Ovary (tissue), 9 donors: ENCODE measurements around the gene SNX8. TPM values are rescaled to one million over a fixed set of nuclear protein-coding genes. Genes with fewer than 3 reads are reported as not detected.

Experiments
- DNase-seq, 5 donors: peaks; one replicate each; pipeline ENCODE4 v3.0.0-alpha.2; 2019 to 2020
- H3K27ac ChIP-seq, 2 donors: fragments of 200-600 bp; one replicate each; pipeline versions ENCODE4 v1.5.1 to v1.8.0; 2019 to 2022
- H3K27me3 ChIP-seq: fragments of 200-600 bp; one replicate; pipeline ENCODE4 v1.8.0; 2022
- H3K36me3 ChIP-seq: fragments of 200-600 bp; sonication (generic); one replicate; pipeline ENCODE4 v1.5.1; 2019
- H3K4me1 ChIP-seq: one replicate; pipeline ENCODE4 v1.8.1; 2013; ENCODE audit warnings: mild to moderate bottlenecking, moderate library complexity; ENCODE audit not compliant: insufficient read depth
- H3K4me3 ChIP-seq: fragments of 200-600 bp; sonication (generic); one replicate; pipeline ENCODE4 v1.5.1; 2017
- H3K9me3 ChIP-seq, 2 donors: fragments of 200-600 bp in 1 of 2; sonication (generic) in 1 of 2; one replicate each; pipeline versions ENCODE4 v1.5.1 to v1.8.1; 2013 to 2019; ENCODE audit warnings: mild to moderate bottlenecking in 1 of 2, moderate library complexity in 1 of 2
- EP300 ChIP-seq: sonication (generic); formaldehyde crosslinking; IDR thresholded peaks from one replicate; pipeline ENCODE4 v1.6.1; 2017; ENCODE audit warnings: antibody characterized with exemption
- POLR2A ChIP-seq: fragments of 450-650 bp; IDR thresholded peaks from one replicate; pipeline ENCODE4 v1.6.1; 2017; ENCODE audit warnings: antibody characterized with exemption, mild to moderate bottlenecking, moderate library complexity
- WGBS, 3 donors: extraction: QIAGEN DNeasy Blood & Tissue Kit in 1 of 3; methylation state at CpG; one replicate each; pipeline versions ENCODE4 v1.1.5 to v1.1.7; 2013 to 2017; 5-methylcytosine and 5-hydroxymethylcytosine counted together
- intact Hi-C, 4 donors: fragments of 100-400 bp; cut with DNase I; formaldehyde crosslinking; loops; one replicate each; pipeline versions ENCODE4 v1.11.0 to v1.15.1; 2022 to 2023
- polyA plus RNA-seq, 2 donors: library from polyadenylated mRNA; stranded (reverse); fragments of 200-250 nt in 1 of 2; fragments of 350-450 nt in 1 of 2; fragmentation: Illumina TruSeq in 1 of 2; extraction: RNeasy Lipid Tissue Mini Kit (QIAGEN cat#74804) in 1 of 2; gene quantifications; one replicate each; pipeline ENCODE4 v1.2.3, GENCODE V29; 2013 to 2014
- total RNA-seq, 7 donors: library from RNA; depleted of rRNA in 2 of 7; stranded (reverse); fragments of >200 nt in 2 of 7; fragmentation: NEBNext Ultra II Directional in 3 of 7; extraction: Animal tissue kit (Norgen Biotek cat#: 25700) in 3 of 7; gene quantifications; one replicate each; pipeline versions ENCODE4 v1.1.0 to v1.2.4, GENCODE V29; 2016 to 2023
- TF ChIP-seq, protein P1 (sequence below), 3 donors: fragments of 450-650 bp in 2 of 3; fragments of 200-600 bp in 1 of 3; IDR thresholded peaks; one replicate each; pipeline versions ENCODE4 v1.5.1 to v1.8.0; 2016 to 2022; ENCODE audit warnings: antibody characterized with exemption in 3 of 3, mild to moderate bottlenecking in 1 of 3
- donor health status: DM: no; HTN: no; CAD: no; lungs with moderate emphysema.
- donor health status: DM: no; HTN: no; CAD: no.
- donor health status: Bipolar disorder and iron deficiency.
- donor health status: DM: yes; HTN: yes; CAD: no.
- donor health status: DM: no; HTN: no; CAD: no.
- donor health status: DM: yes; HTN: yes; CAD: no.

SNX8 gene
- total and polyA plus RNA-seq, 9 donors: 3.2 to 37.2 (median 19.2) TPM

DNA sequence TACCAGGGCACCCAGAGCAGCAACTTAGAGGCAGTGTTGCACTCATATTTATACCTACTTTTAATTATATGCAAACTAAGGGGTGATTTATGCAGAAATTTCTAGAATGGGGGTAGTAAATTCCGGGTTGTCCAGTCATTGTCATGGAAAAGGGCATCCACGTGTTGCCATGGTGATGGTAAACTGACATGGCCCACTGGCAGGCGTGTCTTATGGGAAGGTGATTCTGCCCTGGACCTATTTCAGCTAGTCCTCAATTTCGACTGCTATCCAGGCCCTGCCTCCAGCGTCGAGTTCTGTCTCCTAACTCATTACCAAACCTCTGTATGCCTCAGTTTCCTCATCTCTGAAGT is 12.8 kb downstream of the SNX8 start:
- Histone ChIP-seq H3K4me3 (no peak overlapping the region), H3K4me1 (peaks cover 3% of the 10 kb centered on the region), H3K36me3 (no peaks in the 10 kb centered on the region), H3K27ac (no peak overlapping the region), H3K27me3 (no peaks in the 10 kb centered on the region), H3K9me3 (no peaks in the 10 kb centered on the region)
- TF ChIP-seq POLR2A (no peak), EP300 (no peak)
- TF ChIP-seq, protein P1, sequence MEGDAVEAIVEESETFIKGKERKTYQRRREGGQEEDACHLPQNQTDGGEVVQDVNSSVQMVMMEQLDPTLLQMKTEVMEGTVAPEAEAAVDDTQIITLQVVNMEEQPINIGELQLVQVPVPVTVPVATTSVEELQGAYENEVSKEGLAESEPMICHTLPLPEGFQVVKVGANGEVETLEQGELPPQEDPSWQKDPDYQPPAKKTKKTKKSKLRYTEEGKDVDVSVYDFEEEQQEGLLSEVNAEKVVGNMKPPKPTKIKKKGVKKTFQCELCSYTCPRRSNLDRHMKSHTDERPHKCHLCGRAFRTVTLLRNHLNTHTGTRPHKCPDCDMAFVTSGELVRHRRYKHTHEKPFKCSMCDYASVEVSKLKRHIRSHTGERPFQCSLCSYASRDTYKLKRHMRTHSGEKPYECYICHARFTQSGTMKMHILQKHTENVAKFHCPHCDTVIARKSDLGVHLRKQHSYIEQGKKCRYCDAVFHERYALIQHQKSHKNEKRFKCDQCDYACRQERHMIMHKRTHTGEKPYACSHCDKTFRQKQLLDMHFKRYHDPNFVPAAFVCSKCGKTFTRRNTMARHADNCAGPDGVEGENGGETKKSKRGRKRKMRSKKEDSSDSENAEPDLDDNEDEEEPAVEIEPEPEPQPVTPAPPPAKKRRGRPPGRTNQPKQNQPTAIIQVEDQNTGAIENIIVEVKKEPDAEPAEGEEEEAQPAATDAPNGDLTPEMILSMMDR (IDR thresholded peaks at IDR 0.05): no peak
- WGBS, 3 donors: 88 to 92% (median 90%) methylated on average over 6 of the region's 6 CpGs
- intact Hi-C loops: no loop called here
- no peak for DNase-seq

DNA sequence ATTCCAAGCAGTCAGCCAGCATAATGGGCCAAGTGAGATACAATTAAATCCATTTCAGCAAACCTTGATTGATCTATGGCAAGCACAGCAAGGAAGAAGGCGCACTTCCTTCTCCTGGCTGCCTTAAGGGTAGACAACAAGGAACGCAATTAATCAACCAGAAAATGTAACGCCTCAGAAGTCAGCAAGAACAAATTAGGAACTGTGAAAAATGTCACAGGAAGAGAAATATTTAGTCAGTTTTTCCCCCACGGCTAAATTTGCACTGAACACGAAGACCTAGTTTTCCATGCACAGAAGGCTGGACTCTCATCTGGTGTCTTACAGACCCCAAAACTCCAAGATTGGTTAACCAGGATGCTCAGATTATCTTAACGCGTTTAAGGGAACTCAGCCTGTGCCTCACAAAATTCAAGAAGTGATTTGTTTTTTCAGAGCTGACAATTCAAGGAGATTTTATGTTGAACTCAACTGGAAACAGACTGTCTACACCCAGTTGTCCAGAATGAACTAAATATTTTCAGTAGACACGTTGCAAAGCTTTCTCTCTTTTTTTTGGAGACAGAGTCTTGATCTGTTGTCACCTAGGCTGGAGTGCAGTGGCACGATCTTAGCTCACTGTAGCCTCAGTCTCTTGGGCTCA is 14.2 kb downstream of the SNX8 start:
- Histone ChIP-seq H3K4me3 (no peak overlapping the region), H3K27me3 (no peaks in the 10 kb centered on the region), H3K9me3 (no peaks in the 10 kb centered on the region), H3K27ac (no peak overlapping the region), H3K4me1 (peaks cover 2% of the 10 kb centered on the region), H3K36me3 (no peaks in the 10 kb centered on the region)
- 78 to 81% (median 80%) methylated on average over 9 of the region's 9 CpGs for WGBS, 3 donors
- TF ChIP-seq, protein P1 (IDR thresholded peaks at IDR 0.05): no peak
- TF ChIP-seq EP300: no peak
- TF ChIP-seq POLR2A: no peak
- DNase-seq: no peak
- intact Hi-C loops: no loop called here

DNA sequence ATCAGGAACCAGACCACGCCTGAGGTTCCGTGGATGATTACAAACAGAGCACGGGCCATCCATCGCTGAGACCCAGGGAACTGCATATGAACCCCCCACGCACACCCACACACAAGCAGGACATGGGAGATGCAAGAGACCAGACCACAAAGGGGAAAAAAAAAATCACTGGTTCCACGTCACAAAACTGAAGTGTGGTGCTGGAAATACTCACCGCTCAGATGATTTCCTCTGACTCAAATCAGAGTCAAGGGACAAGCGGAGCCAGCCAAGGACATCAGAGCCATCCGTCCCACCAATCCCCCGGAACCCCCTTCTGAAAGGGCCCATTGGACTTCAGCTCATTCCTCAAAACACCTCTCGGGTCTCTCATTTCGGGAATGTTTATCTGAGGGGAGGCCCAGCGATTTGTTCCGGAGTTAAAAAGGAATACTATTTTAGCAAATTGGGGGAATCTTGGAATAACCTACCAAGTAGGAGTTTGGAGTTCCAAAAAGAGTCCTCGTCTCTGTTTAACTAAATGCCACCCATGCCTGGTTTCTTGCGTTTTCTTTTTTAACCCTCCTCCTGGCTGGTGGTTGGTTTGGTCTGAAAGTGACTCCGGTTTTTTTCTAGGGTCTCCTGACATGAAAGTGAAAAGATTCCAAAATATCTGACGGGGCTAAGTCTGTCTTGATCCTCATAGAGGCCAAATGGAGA is 15.0 kb downstream of the SNX8 start:
- TF ChIP-seq, protein P1 (IDR thresholded peaks at IDR 0.05): no peak
- TF ChIP-seq POLR2A (no peak), EP300 (no peak)
- Histone ChIP-seq H3K4me3 (no peak overlapping the region), H3K4me1 (no peaks in the 10 kb centered on the region), H3K27me3 (no peaks in the 10 kb centered on the region), H3K27ac (no peak overlapping the region), H3K9me3 (no peaks in the 10 kb centered on the region), H3K36me3 (no peaks in the 10 kb centered on the region)
- intact Hi-C loops: no loop called here
- DNase-seq: no peak
- WGBS, 3 donors: 79 to 82% (median 82%) methylated on average over 18 of the region's 18 CpGs

DNA sequence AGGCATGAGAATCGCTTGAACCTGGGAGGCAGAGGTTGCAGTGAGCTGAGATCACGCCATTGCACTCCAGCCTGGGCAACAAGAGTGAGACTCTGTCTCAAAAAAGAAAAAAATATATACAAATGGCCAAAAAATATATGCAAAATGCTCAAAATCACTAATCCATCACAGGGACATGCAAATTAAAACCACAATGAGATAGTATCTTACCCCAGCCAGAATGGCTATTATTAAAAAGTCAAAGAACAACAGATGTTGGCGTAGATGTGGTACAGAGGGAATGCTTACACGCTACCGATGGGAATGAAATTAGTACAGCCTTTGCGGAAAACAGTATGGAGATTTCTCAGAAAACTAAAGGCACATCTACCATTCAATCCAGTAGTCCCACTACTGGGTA is 17.4 kb downstream of the SNX8 start:
- DNase-seq: no peak
- no peak overlapping the region for H3K4me3 ChIP-seq
- no peak overlapping the region for H3K27ac ChIP-seq
- no peaks in the 10 kb centered on the region for H3K4me1 ChIP-seq
- WGBS, 3 donors: 96 to 97% (median 97%) methylated on average over 6 of the region's 6 CpGs
- TF ChIP-seq EP300 (no peak), POLR2A (no peak)
- TF ChIP-seq, protein P1 (IDR thresholded peaks at IDR 0.05): no peak
- H3K36me3 ChIP-seq: no peaks in the 10 kb centered on the region
- no peaks in the 10 kb centered on the region for H3K9me3 ChIP-seq
- no peaks in the 10 kb centered on the region for H3K27me3 ChIP-seq
- intact Hi-C loops: no loop called here
